ENCODE results near the gene RUNX1. TPM values are rescaled to one million over a fixed set of nuclear protein-coding genes. Genes with fewer than 3 reads are reported as not detected.
A peak's percentile ranks its signal among the peaks of the same experiment; 100 is the strongest.

Gene RUNX1
- total RNA-seq, 2 donors from 2014 or later, result 3.8 to 7.6 TPM

DNA sequence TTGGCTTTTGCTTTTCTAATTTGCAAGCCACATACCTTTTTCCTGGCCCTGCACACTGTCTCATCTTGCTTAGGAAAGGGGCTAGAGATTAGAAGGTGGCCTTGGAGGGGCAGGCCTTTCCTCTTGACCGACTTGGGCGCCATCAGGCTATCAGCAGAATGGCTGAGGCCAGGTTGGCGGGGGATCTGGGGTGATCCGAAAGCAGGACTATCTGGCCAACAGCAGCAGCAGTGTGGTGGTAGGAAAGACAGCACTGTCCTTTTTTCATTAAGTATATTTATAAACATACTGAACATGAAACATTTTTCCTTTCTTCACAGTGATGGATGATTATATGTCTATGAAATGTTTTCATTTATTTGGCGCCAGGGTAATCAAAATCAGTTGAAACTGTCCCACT is 23.5 kb upstream of the RUNX1 start:
- no peaks in the 10 kb centered on the region for H3K36me3 ChIP-seq
- H3K4me3 ChIP-seq, result no peak overlapping the region
- H3K4me1 ChIP-seq, result no peaks in the 10 kb centered on the region
- peaks cover 0 to 5% of the 10 kb centered on the region in 2 donors for H3K9me3 ChIP-seq
- no peak for DNase-seq (ENCODE audit: low spot score)
- H3K27me3 ChIP-seq, result no peaks in the 10 kb centered on the region
- peak overlapping the region in 1 of 2 donors; percentile 5 for H3K27ac ChIP-seq
- TF ChIP-seq, protein P1, sequence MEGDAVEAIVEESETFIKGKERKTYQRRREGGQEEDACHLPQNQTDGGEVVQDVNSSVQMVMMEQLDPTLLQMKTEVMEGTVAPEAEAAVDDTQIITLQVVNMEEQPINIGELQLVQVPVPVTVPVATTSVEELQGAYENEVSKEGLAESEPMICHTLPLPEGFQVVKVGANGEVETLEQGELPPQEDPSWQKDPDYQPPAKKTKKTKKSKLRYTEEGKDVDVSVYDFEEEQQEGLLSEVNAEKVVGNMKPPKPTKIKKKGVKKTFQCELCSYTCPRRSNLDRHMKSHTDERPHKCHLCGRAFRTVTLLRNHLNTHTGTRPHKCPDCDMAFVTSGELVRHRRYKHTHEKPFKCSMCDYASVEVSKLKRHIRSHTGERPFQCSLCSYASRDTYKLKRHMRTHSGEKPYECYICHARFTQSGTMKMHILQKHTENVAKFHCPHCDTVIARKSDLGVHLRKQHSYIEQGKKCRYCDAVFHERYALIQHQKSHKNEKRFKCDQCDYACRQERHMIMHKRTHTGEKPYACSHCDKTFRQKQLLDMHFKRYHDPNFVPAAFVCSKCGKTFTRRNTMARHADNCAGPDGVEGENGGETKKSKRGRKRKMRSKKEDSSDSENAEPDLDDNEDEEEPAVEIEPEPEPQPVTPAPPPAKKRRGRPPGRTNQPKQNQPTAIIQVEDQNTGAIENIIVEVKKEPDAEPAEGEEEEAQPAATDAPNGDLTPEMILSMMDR (IDR thresholded peaks at IDR 0.05), result no peak

DNA sequence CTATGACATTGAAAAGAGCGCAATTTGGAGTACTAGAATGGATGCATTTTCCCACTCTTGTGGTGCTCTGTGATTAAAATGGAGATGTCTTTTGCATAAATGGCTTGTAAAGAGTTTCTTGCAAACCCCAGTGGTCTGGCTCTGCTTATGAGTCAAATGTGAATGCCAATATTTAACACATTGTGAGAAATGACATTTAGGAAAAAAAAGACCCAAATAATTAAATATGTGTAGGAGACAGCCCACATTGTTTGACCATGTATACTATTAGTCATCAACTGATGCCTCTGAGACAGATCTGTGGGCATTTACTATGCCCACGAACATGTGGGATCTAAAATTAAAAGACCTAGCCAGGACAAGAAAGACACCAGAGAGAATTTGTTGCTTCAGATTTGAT is 22.2 kb upstream of the RUNX1 start:
- Histone ChIP-seq H3K4me3 (no peak overlapping the region), H3K36me3 (no peaks in the 10 kb centered on the region), H3K9me3 (peaks cover 0 to 5% of the 10 kb centered on the region in 2 donors), H3K27ac (no peak overlapping the region), H3K27me3 (no peaks in the 10 kb centered on the region), H3K4me1 (no peaks in the 10 kb centered on the region)
- TF ChIP-seq, protein P1 (IDR thresholded peaks at IDR 0.05), result no peak
- no peak for DNase-seq (ENCODE audit: low spot score)

DNA sequence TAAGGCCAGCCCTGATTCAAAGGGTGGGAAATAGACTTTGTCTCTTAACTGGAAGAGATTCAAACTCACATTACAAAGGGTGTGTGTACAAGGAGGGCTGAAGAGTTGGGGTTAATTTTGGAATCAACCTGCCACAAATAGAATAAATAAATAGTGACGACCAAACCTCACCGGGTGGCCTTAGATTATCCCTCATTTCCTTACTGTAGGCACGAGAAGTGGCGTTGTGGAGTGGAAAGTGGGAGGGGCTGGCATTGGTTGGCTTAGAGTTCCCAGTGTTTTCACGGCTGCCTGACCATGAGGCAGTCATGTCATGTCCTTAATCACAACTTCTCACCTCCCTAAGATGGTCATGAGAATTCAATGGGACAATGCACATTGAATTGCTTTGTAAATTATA is 21.3 kb upstream of the RUNX1 start:
- DNase-seq (ENCODE audit: low spot score), result no peak
- Histone ChIP-seq H3K27me3 (no peaks in the 10 kb centered on the region), H3K4me1 (no peaks in the 10 kb centered on the region), H3K4me3 (no peak overlapping the region), H3K36me3 (no peaks in the 10 kb centered on the region), H3K9me3 (peaks cover 0 to 5% of the 10 kb centered on the region in 2 donors), H3K27ac (no peak overlapping the region)
- TF ChIP-seq, protein P1 (IDR thresholded peaks at IDR 0.05), result no peak

DNA sequence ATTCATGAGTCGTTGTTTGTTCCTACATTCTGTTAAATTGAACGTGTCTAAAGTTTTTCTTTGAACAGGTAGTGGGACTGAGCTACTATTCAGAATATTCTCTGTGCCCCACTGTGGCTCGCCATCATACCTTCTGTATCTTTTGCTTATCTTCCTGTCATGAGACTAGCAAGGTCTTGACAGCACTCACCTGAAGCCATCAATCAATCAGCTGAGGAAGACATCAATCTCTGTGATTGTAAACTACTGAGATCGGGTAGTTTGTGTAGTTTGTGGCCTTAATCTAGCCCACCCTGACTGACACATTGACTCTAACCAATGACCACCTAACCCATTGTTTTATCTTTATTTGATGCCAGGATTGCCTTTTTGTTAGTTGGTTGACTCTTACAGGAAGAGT is 17.7 kb upstream of the RUNX1 start:
- DNase-seq (ENCODE audit: low spot score), result no peak
- Histone ChIP-seq H3K9me3 (no peaks in the 10 kb centered on the region), H3K27me3 (no peaks in the 10 kb centered on the region), H3K36me3 (no peaks in the 10 kb centered on the region), H3K27ac (no peak overlapping the region), H3K4me3 (no peak overlapping the region), H3K4me1 (no peaks in the 10 kb centered on the region)
- TF ChIP-seq, protein P1 (IDR thresholded peaks at IDR 0.05), result no peak

DNA sequence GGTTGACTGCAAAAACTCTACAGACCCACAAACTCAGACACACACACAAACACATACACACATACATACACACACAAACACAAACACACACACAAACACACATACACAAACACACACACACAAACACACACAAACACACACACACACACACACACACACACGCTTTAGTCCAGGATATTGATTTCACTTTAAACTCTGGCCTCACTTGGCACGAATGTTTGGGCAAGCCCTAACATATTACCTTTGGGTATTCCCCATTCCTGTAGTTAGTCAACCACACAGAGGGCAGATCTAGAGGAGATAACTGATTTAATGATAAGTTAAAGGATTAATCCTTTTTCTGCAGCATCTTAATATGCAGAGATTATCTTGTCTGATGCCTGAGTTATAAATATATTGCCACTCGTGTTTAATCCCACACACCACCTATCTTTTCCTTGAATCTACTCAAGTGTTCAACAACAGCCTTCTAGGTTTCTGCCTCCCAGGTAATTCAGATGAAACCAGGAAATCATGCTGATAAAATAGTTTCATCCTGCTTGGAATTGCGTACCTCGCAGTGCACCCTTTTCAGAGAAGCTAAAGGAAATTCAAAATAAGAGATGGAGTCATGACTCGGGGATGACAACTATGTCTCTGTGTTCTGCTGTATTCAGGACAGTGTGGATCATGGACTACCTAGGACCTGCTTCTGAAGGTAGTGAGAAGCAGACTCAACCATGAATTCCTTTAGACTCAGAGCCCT is 14.5 kb upstream of the RUNX1 start:
- H3K27ac ChIP-seq, result no peak overlapping the region
- no peaks in the 10 kb centered on the region for H3K4me1 ChIP-seq
- no peaks in the 10 kb centered on the region for H3K36me3 ChIP-seq
- H3K9me3 ChIP-seq, result no peaks in the 10 kb centered on the region
- DNase-seq (ENCODE audit: low spot score), result no peak
- H3K27me3 ChIP-seq, result no peaks in the 10 kb centered on the region
- TF ChIP-seq, protein P1 (IDR thresholded peaks at IDR 0.05), result no peak
- no peak overlapping the region for H3K4me3 ChIP-seq

DNA sequence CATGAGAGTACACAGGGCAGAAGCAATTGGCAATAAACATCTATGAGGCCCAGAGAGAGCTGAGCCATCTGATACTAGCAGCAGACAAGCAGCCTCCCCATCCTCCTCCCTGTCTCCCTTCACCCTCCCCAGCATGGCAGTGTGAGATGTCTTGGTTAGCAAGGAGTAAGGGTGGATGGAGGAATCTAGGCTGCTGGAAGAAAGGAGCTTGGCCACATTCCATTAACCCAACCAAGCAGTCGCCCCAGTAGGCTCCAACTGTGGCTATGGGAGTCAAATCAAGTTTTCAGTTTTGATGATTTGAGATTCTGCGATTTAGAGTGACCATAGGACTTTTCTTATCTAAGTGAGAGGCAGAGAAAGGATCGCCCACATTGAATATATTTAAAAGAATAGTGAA is 12.9 kb upstream of the RUNX1 start:
- TF ChIP-seq, protein P1 (IDR thresholded peaks at IDR 0.05), result no peak
- no peak for DNase-seq (ENCODE audit: low spot score)
- no peaks in the 10 kb centered on the region for H3K27me3 ChIP-seq

More for the DNA sequence above, 12.9 kb upstream of the RUNX1 start:
- Histone ChIP-seq H3K27ac (no peak overlapping the region), H3K4me1 (no peaks in the 10 kb centered on the region), H3K36me3 (no peaks in the 10 kb centered on the region), H3K4me3 (no peak overlapping the region), H3K9me3 (no peaks in the 10 kb centered on the region)

Data from right atrium auricular region (tissue), 2 donors.